ENCODE results near the gene SCYGR6. TPM values are rescaled to one million over a fixed set of nuclear protein-coding genes. Genes with fewer than 3 reads are reported as not detected.
A peak's percentile ranks its signal among the peaks of the same experiment; 100 is the strongest.
"Not testable (repeated sequence)": the region's sequence is repeated elsewhere in the genome, so short reads cannot be mapped to it uniquely, and the experiment has no call there.

Gene SCYGR6
- total RNA-seq, 2 donors from 2014 or later: not detected

DNA sequence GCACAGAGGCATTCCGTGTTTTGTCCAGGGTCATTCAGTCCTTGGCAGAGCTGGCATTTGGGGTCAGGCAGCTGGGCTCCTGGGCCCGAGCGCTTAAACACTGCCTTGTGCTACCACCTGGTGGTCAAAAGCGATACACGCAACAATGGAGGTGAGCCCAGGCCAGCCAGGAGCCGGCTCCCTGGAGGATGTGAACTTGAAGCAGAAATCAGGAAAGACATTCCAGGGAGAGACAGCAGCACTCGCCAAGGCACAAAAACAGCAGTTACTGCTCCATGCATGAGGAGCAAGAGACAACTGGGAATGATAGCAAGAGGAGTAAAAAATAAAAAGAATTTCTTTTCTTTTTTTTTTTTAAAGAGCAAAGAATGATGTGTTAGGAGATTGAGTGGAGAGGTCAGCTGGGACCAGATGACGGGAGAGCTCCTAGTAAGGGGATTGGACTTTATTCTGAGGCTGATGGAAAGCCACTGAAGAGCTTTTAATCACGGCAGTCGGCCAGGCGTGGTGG lies 41.9 kb upstream of the SCYGR6 start:
- Histone ChIP-seq H3K27me3 (replicated peaks; ENCODE audit: insufficient read depth) (no peaks in the 10 kb centered on the region), H3K4me3 (peak overlapping the region; percentile 7), H3K27ac (peak overlapping the region in 1 of 2 donors; percentile 31), H3K36me3 (no peaks in the 10 kb centered on the region), H3K4me1 (ENCODE audit: control insufficient read depth in 1 of 2, low read depth in 2 of 2) (peaks cover 13 to 14% of the 10 kb centered on the region in 2 donors), H3K9me3 (no peaks in the 10 kb centered on the region)
- DNase-seq (ENCODE audit: low spot score) (peak; percentile 40), ATAC-seq (ENCODE audit: insufficient number of reproducible peaks, low FRiP score, low read depth) (peak; percentile 93)
- TF ChIP-seq, protein P1, sequence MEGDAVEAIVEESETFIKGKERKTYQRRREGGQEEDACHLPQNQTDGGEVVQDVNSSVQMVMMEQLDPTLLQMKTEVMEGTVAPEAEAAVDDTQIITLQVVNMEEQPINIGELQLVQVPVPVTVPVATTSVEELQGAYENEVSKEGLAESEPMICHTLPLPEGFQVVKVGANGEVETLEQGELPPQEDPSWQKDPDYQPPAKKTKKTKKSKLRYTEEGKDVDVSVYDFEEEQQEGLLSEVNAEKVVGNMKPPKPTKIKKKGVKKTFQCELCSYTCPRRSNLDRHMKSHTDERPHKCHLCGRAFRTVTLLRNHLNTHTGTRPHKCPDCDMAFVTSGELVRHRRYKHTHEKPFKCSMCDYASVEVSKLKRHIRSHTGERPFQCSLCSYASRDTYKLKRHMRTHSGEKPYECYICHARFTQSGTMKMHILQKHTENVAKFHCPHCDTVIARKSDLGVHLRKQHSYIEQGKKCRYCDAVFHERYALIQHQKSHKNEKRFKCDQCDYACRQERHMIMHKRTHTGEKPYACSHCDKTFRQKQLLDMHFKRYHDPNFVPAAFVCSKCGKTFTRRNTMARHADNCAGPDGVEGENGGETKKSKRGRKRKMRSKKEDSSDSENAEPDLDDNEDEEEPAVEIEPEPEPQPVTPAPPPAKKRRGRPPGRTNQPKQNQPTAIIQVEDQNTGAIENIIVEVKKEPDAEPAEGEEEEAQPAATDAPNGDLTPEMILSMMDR (IDR thresholded peaks at IDR 0.05): peak; percentile 92

DNA sequence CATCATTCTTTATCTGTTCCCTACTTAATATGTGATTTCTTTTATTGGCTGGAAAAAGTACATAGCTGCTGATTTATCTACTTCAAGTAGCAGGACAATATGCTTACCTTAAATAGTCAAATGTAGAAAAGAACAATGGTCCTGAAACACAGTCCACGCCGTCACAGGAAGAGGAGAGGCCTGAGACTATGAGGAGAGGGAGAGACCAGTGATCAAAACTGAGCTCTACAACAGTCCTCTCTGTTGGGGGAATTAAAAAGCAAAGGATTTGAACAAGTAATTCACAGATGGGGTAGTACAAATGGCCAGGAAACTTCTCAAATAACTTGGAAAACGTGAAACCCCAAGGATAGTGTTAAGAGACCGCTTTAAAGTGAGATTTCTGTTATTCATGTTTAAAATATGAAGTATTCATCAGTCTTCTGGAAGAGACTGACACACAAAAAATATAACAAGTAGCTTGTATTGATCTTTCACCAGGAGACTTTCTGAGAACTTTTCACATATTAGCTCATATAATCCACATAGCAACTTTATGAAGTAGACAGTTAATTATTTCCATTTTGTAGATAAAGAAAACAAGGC lies 41.3 kb upstream of the SCYGR6 start:
- no peaks in the 10 kb centered on the region for H3K36me3 ChIP-seq
- ATAC-seq (ENCODE audit: insufficient number of reproducible peaks, low FRiP score, low read depth): no peak
- peak overlapping the region; percentile 7 for H3K4me3 ChIP-seq
- no peaks in the 10 kb centered on the region for H3K9me3 ChIP-seq
- H3K27ac ChIP-seq: peak overlapping the region in 1 of 2 donors; percentile 31
- H3K4me1 ChIP-seq (ENCODE audit: control insufficient read depth in 1 of 2, low read depth in 2 of 2): peaks cover 14 to 17% of the 10 kb centered on the region in 2 donors
- TF ChIP-seq, protein P1 (IDR thresholded peaks at IDR 0.05): no peak
- DNase-seq (ENCODE audit: low spot score): no peak
- no peaks in the 10 kb centered on the region for H3K27me3 ChIP-seq (replicated peaks; ENCODE audit: insufficient read depth)

GRCh38 chr2:227761740-227762476 lies 37.4 kb upstream of the SCYGR6 start:
- H3K27me3 ChIP-seq (replicated peaks; ENCODE audit: insufficient read depth): no peaks in the 10 kb centered on the region
- no peaks in the 10 kb centered on the region for H3K9me3 ChIP-seq
- peaks cover 14 to 17% of the 10 kb centered on the region in 2 donors for H3K4me1 ChIP-seq (ENCODE audit: control insufficient read depth in 1 of 2, low read depth in 2 of 2)
- ATAC-seq (ENCODE audit: insufficient number of reproducible peaks, low FRiP score, low read depth) (no peak), DNase-seq (ENCODE audit: low spot score) (no peak)
- no peaks in the 10 kb centered on the region for H3K36me3 ChIP-seq
- TF ChIP-seq, protein P1 (IDR thresholded peaks at IDR 0.05): no peak
- no peak overlapping the region for H3K4me3 ChIP-seq
- H3K27ac ChIP-seq: peak overlapping the region; percentile 5 to 28

DNA sequence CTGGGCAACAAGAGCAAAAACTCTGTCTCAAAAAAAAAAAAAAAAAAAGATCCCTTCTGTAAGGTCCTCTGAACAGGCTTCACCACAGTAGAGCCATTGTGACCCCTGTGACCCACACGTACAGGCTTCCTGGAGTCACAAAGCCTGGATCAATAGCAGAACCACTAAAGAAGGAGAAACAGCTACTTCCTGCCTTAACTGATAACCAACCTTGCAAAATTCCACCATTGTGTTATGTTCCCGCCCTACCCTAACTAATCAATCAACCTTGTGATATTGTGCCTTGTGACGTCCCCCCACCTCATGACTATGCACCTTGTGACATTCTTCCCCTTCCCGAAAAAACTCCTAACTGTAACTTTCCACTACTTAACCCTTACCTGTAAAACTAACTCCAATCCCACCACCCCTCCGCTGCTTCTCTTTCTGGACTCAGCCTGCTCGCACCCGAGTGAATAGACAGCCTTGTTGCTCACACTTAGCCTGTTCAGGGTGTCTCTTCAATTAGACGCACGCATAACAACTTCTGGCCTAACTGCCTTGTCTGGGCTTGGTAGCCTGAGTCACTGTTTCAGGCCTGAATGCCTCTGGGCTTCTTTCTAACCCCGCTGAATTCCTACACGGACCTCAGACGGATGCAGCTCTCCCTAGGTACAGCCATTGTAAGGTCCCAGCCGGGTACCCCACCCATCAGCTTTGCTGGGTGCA lies 35.0 kb upstream of the SCYGR6 start:
- Histone ChIP-seq H3K4me3 (no peak overlapping the region), H3K4me1 (ENCODE audit: control insufficient read depth in 1 of 2, low read depth in 2 of 2) (peaks cover 7 to 11% of the 10 kb centered on the region in 2 donors), H3K36me3 (no peaks in the 10 kb centered on the region), H3K27me3 (replicated peaks; ENCODE audit: insufficient read depth) (no peaks in the 10 kb centered on the region), H3K9me3 (no peaks in the 10 kb centered on the region), H3K27ac (no peak overlapping the region)
- no peak for ATAC-seq (ENCODE audit: insufficient number of reproducible peaks, low FRiP score, low read depth)
- no peak for DNase-seq (ENCODE audit: low spot score)
- TF ChIP-seq, protein P1 (IDR thresholded peaks at IDR 0.05): no peak

GRCh38 chr2:227756261-227756660 lies 31.7 kb upstream of the SCYGR6 start:
- not testable (repeated sequence) for H3K4me1 ChIP-seq (ENCODE audit: control insufficient read depth in 1 of 2, low read depth in 2 of 2); H3K36me3 ChIP-seq; DNase-seq (ENCODE audit: low spot score); H3K4me3 ChIP-seq; ATAC-seq (ENCODE audit: insufficient number of reproducible peaks, low FRiP score, low read depth); H3K9me3 ChIP-seq; H3K27me3 ChIP-seq (replicated peaks; ENCODE audit: insufficient read depth); H3K27ac ChIP-seq
